ENCODE measurements around the gene FJX1.

DNA sequence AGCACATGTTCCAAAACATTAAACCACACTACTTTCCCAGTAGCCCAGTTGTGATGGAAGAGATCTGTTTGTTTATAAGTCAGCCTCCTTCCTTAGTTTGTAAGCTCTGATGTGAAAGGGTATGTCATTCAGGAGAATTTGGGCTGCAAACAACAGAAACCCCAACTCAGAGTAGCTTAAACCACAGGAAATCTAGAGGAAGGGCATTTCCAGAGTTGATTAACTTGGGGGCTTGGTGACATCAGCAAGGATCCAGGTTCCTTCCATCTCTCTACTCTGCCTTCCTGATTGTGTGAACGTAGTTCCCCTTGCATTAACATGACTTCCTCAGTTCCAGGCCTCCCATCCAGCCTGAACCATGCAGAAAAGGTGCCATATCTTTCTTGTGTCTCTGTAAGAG lies 6.5 kb upstream of the FJX1 start:
- TF ChIP-seq, protein P1, sequence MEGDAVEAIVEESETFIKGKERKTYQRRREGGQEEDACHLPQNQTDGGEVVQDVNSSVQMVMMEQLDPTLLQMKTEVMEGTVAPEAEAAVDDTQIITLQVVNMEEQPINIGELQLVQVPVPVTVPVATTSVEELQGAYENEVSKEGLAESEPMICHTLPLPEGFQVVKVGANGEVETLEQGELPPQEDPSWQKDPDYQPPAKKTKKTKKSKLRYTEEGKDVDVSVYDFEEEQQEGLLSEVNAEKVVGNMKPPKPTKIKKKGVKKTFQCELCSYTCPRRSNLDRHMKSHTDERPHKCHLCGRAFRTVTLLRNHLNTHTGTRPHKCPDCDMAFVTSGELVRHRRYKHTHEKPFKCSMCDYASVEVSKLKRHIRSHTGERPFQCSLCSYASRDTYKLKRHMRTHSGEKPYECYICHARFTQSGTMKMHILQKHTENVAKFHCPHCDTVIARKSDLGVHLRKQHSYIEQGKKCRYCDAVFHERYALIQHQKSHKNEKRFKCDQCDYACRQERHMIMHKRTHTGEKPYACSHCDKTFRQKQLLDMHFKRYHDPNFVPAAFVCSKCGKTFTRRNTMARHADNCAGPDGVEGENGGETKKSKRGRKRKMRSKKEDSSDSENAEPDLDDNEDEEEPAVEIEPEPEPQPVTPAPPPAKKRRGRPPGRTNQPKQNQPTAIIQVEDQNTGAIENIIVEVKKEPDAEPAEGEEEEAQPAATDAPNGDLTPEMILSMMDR (IDR thresholded peaks at IDR 0.05; ENCODE audit: low read depth, low read length, missing input control): no peak
- TF ChIP-seq RAD21 (IDR thresholded peaks at IDR 0.05): no peak
- no peak for TF ChIP-seq JUND (IDR thresholded peaks at IDR 0.05)
- TF ChIP-seq HNF4G (IDR thresholded peaks at IDR 0.05): no peak
- TF ChIP-seq TAF1 (conservative IDR thresholded peaks at IDR 0.05): no peak

Measured in liver (tissue), 3 donors.